ENCODE results near the gene FRMPD4. TPM values are rescaled to one million over a fixed set of nuclear protein-coding genes. Genes with fewer than 3 reads are reported as not detected.

Gene FRMPD4
- total RNA-seq, 5 donors from 2014 or later (not counting 1 experiment from before 2014, with no cell fraction given), result not detected

DNA sequence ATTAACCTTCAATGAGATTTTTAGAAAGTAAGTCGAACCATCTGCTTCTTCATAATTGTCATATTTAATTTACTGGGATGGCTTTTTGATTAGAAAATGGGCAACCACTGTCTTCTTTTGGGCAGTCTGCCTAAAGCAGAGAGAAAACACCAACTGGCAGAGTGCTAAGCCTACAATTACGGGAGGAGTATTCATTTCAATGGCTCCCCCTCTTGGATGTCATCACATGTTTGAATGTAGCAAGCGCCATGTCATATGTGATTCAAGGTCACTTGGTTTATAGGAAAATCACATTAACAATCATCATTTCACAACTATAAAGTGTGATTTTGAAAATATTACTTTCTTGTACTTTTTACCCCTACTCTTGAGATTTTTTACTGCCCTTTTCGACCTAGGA lies 261.9 kb downstream of the FRMPD4 start:
- Mint-ChIP-seq H3K9me3 (peaks cover 0 to 4% (median 0%) of the 10 kb centered on the region in 3 donors), H3K4me3 (no peak overlapping the region)

DNA sequence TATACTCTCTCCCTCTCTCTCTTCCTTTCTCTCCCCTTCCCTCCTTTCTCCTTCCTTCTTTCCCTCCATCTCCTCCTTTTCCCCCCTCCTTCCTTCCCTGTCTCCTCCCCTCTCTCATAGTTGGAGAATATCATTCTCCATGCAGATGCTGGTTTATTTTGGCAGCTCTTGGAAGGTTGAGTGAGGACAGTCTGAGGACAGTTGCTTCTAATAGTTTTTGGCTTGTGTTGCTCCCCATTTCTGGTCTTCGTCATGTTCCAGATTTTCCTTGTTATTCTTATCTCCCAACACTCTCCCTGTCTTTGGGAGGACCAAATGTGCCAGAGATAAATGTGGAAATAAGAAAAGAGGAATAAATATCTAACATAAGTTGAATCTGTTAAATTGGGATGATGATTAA lies 263.0 kb downstream of the FRMPD4 start:
- DNase-seq (no peak), ATAC-seq (replicated peaks in 1 of 4) (no peak)
- no CpG with 5 or more reads among the region's 1 CpG for WGBS (ENCODE audit: insufficient coverage)
- Mint-ChIP-seq H3K36me3 (no peaks in the 10 kb centered on the region), H3K4me3 (no peak overlapping the region), H3K9me3 (peaks cover 0 to 4% (median 0%) of the 10 kb centered on the region in 3 donors), H3K27ac (no peak overlapping the region), H3K4me1 (no peaks in the 10 kb centered on the region), H3K27me3 (peaks cover 0 to 15% of the 10 kb centered on the region in 2 donors)
- no peaks in the 10 kb centered on the region for H3K9me3 ChIP-seq
- no peaks in the 10 kb centered on the region for H3K4me1 ChIP-seq (ENCODE audit: control insufficient read depth in 1 of 2, extremely low read depth in 1 of 2, insufficient read depth in 2 of 2, low read length in 2 of 2)
- H3K27ac ChIP-seq (ENCODE audit: low read length), result no peak overlapping the region
- H3K4me3 ChIP-seq (ENCODE audit: control insufficient read depth in 1 of 2, extremely low read depth in 1 of 2, low read length in 1 of 2), result no peak overlapping the region
- ChIA-PET POLR2A (no interaction called here), CTCF (no interaction called here)
- H3K27me3 ChIP-seq (replicated peaks in 1 of 2; ENCODE audit: control insufficient read depth in 2 of 2, extremely low read depth in 1 of 2, insufficient read depth in 2 of 2, low read length in 1 of 2), result no peaks in the 10 kb centered on the region
- H3K36me3 ChIP-seq (ENCODE audit: control insufficient read depth in 2 of 2, extremely low read depth in 1 of 2, insufficient read depth in 1 of 2, low read length in 1 of 2), result no peaks in the 10 kb centered on the region

More for the DNA sequence above, 261.9 kb downstream of the FRMPD4 start:
- H3K36me3 ChIP-seq (ENCODE audit: control insufficient read depth in 2 of 2, extremely low read depth in 1 of 2, insufficient read depth in 1 of 2, low read length in 1 of 2), result no peaks in the 10 kb centered on the region
- H3K4me1 ChIP-seq (ENCODE audit: control insufficient read depth in 1 of 2, extremely low read depth in 1 of 2, insufficient read depth in 2 of 2, low read length in 2 of 2), result no peaks in the 10 kb centered on the region
- no peaks in the 10 kb centered on the region for H3K9me3 ChIP-seq
- H3K27me3 ChIP-seq (replicated peaks in 1 of 2; ENCODE audit: control insufficient read depth in 2 of 2, extremely low read depth in 1 of 2, insufficient read depth in 2 of 2, low read length in 1 of 2), result no peaks in the 10 kb centered on the region
- WGBS (ENCODE audit: insufficient coverage), result no CpG with 5 or more reads among the region's 4 CpGs
- no peak overlapping the region for H3K4me3 ChIP-seq (ENCODE audit: control insufficient read depth in 1 of 2, extremely low read depth in 1 of 2, low read length in 1 of 2)
- DNase-seq, result no peak
- no peaks in the 10 kb centered on the region for H3K4me1 Mint-ChIP-seq
- ATAC-seq (replicated peaks in 1 of 4), result no peak
- ChIA-PET CTCF (no interaction called here), POLR2A (no interaction called here)
- H3K27ac ChIP-seq (ENCODE audit: low read length), result no peak overlapping the region
- no peak overlapping the region for H3K27ac Mint-ChIP-seq
- no peaks in the 10 kb centered on the region for H3K36me3 Mint-ChIP-seq
- peaks cover 0 to 15% of the 10 kb centered on the region in 2 donors for H3K27me3 Mint-ChIP-seq

DNA sequence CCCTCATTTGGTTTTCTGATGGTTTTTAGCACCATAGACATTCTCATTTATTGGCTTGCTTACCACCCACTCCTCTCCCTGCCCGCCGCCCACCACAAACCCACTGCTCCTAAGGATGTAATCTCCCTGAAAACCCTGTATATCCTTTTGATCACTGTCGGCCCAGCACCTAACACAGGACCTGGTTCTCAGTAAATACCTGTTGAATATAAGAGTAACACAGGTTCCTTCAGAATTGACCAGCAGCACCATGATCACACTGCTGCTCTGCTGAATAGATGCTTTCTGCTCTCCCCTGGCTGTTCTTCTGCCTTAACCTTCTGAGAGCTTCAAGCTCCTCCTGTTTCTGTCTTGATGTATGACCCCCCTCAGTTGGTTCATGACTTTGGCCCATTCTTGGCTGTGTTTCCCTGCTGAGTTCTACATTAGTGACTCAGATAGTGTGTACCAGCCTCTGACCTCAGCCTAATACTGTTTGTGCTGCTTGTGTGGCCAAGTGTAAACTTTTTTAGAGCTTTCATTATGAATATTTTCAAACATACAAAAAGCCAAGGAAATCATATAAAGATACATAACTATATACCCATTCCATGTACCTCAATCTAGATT lies 265.3 kb downstream of the FRMPD4 start:
- Histone ChIP-seq H3K36me3 (ENCODE audit: control insufficient read depth in 2 of 2, extremely low read depth in 1 of 2, insufficient read depth in 1 of 2, low read length in 1 of 2) (no peaks in the 10 kb centered on the region), H3K27me3 (replicated peaks in 1 of 2; ENCODE audit: control insufficient read depth in 2 of 2, extremely low read depth in 1 of 2, insufficient read depth in 2 of 2, low read length in 1 of 2) (no peaks in the 10 kb centered on the region), H3K27ac (ENCODE audit: low read length) (no peak overlapping the region), H3K4me1 (ENCODE audit: control insufficient read depth in 1 of 2, extremely low read depth in 1 of 2, insufficient read depth in 2 of 2, low read length in 2 of 2) (no peaks in the 10 kb centered on the region), H3K4me3 (ENCODE audit: control insufficient read depth in 1 of 2, extremely low read depth in 1 of 2, low read length in 1 of 2) (no peak overlapping the region), H3K9me3 (no peaks in the 10 kb centered on the region)
- Mint-ChIP-seq H3K4me3 (no peak overlapping the region), H3K4me1 (no peaks in the 10 kb centered on the region), H3K36me3 (no peaks in the 10 kb centered on the region), H3K9me3 (peaks cover 0 to 4% (median 0%) of the 10 kb centered on the region in 3 donors), H3K27ac (no peak overlapping the region), H3K27me3 (peaks cover 0 to 21% of the 10 kb centered on the region in 2 donors)
- ATAC-seq (replicated peaks in 1 of 4), result no peak
- ChIA-PET CTCF (no interaction called here), POLR2A (no interaction called here)
- DNase-seq, result no peak
- WGBS (ENCODE audit: insufficient coverage), result no CpG with 5 or more reads among the region's 3 CpGs

DNA sequence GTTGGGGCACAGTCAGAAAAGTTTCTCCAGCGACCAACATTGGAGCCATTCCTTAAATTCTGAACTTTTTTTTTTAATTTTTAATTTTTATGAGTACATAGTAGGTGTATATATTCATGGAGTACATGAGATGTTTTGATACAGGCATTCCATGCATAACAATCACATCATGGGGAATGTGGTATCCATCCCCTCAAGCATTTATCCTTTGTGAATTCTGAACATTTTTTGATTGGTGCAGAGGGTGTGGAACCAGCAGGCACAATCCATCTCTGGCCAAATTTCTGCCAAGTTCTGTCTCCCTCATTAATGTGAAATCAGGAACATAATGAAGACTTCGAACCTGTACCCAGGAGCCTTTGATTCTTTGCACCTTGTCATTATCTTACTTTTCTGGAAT lies 267.0 kb downstream of the FRMPD4 start:
- no peaks in the 10 kb centered on the region for H3K27me3 ChIP-seq (replicated peaks in 1 of 2; ENCODE audit: control insufficient read depth in 2 of 2, extremely low read depth in 1 of 2, insufficient read depth in 2 of 2, low read length in 1 of 2)
- no peaks in the 10 kb centered on the region for H3K36me3 Mint-ChIP-seq
- H3K4me1 Mint-ChIP-seq, result no peaks in the 10 kb centered on the region
- no peak for DNase-seq
- no peaks in the 10 kb centered on the region for H3K9me3 ChIP-seq
- no peaks in the 10 kb centered on the region for H3K36me3 ChIP-seq (ENCODE audit: control insufficient read depth in 2 of 2, extremely low read depth in 1 of 2, insufficient read depth in 1 of 2, low read length in 1 of 2)
- H3K27ac ChIP-seq (ENCODE audit: low read length), result no peak overlapping the region
- no peak overlapping the region for H3K4me3 ChIP-seq (ENCODE audit: control insufficient read depth in 1 of 2, extremely low read depth in 1 of 2, low read length in 1 of 2)
- ChIA-PET POLR2A (no interaction called here), CTCF (no interaction called here)
- WGBS (ENCODE audit: insufficient coverage), result no CpG with 5 or more reads among the region's 2 CpGs
- no peak overlapping the region for H3K27ac Mint-ChIP-seq
- peaks cover 0 to 17% of the 10 kb centered on the region in 2 donors for H3K27me3 Mint-ChIP-seq
- H3K4me1 ChIP-seq (ENCODE audit: control insufficient read depth in 1 of 2, extremely low read depth in 1 of 2, insufficient read depth in 2 of 2, low read length in 2 of 2), result no peaks in the 10 kb centered on the region
- ATAC-seq (replicated peaks in 1 of 4), result no peak
- H3K4me3 Mint-ChIP-seq, result no peak overlapping the region
- peaks cover 0 to 4% (median 0%) of the 10 kb centered on the region in 3 donors for H3K9me3 Mint-ChIP-seq

DNA sequence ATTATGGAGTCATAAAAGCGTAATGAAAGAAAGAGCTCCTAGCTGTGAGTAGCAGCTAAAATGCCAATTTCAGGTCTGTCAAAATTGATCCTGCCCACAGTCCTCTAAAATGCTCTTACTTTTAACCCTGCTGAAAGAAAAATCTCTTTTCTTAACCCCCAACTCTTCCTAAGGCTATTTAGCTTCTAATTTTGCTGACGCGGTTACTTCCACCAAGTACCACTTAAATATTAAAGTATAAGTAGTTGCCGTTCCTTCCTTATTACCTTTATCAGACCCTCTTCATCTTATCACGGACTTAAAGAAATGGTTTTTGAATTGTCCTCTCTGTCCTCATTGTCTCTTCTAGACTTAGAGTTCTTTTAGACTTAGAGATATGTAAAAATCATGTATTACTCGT lies 272.2 kb downstream of the FRMPD4 start:
- H3K4me3 ChIP-seq (ENCODE audit: control insufficient read depth in 1 of 2, extremely low read depth in 1 of 2, low read length in 1 of 2), result no peak overlapping the region
- H3K27ac Mint-ChIP-seq, result no peak overlapping the region
- H3K9me3 ChIP-seq, result no peaks in the 10 kb centered on the region
- no peak for ATAC-seq (replicated peaks in 1 of 4)
- no peaks in the 10 kb centered on the region for H3K27me3 ChIP-seq (replicated peaks in 1 of 2; ENCODE audit: control insufficient read depth in 2 of 2, extremely low read depth in 1 of 2, insufficient read depth in 2 of 2, low read length in 1 of 2)
- no CpG with 5 or more reads among the region's 6 CpGs for WGBS (ENCODE audit: insufficient coverage)
- no peaks in the 10 kb centered on the region for H3K36me3 ChIP-seq (ENCODE audit: control insufficient read depth in 2 of 2, extremely low read depth in 1 of 2, insufficient read depth in 1 of 2, low read length in 1 of 2)
- H3K4me3 Mint-ChIP-seq, result no peak overlapping the region
- H3K9me3 Mint-ChIP-seq, result no peaks in the 10 kb centered on the region
- H3K27me3 Mint-ChIP-seq, result peaks cover 0 to 22% of the 10 kb centered on the region in 2 donors
- DNase-seq, result no peak
- H3K27ac ChIP-seq (ENCODE audit: low read length), result no peak overlapping the region
- no peaks in the 10 kb centered on the region for H3K36me3 Mint-ChIP-seq
- ChIA-PET POLR2A (no interaction called here), CTCF (no interaction called here)
- H3K4me1 ChIP-seq (ENCODE audit: control insufficient read depth in 1 of 2, extremely low read depth in 1 of 2, insufficient read depth in 2 of 2, low read length in 2 of 2), result no peaks in the 10 kb centered on the region
- H3K4me1 Mint-ChIP-seq, result no peaks in the 10 kb centered on the region

DNA sequence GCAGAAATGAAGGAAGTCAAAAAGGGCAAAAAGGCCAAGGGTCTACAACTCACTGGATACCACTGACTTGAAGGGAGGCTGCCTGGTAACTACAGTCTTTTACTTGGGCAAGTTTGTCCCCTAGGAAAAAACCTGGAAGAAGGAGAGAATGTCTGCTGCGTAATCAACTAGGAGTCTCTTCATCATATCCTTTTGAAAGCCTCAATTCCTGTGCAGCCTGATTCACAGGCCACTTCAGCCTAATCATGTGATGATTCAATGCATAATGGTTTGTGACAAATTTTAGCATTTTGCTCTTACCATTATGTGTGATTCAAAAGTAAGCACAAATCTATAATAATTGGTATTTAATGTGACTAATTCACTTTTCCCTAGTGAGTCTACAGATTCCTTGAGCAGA lies 273.6 kb downstream of the FRMPD4 start:
- H3K27me3 Mint-ChIP-seq, result peaks cover 0 to 20% of the 10 kb centered on the region in 2 donors
- ChIA-PET CTCF (no interaction called here), POLR2A (no interaction called here)
- DNase-seq (no peak), ATAC-seq (replicated peaks in 1 of 4) (no peak)
- no peaks in the 10 kb centered on the region for H3K4me1 ChIP-seq (ENCODE audit: control insufficient read depth in 1 of 2, extremely low read depth in 1 of 2, insufficient read depth in 2 of 2, low read length in 2 of 2)
- H3K36me3 Mint-ChIP-seq, result no peaks in the 10 kb centered on the region
- no peak overlapping the region for H3K27ac Mint-ChIP-seq
- WGBS (ENCODE audit: insufficient coverage), result no CpG with 5 or more reads among the region's 1 CpG
- H3K36me3 ChIP-seq (ENCODE audit: control insufficient read depth in 2 of 2, extremely low read depth in 1 of 2, insufficient read depth in 1 of 2, low read length in 1 of 2), result no peaks in the 10 kb centered on the region
- H3K27ac ChIP-seq (ENCODE audit: low read length), result no peak overlapping the region
- no peaks in the 10 kb centered on the region for H3K9me3 ChIP-seq
- no peaks in the 10 kb centered on the region for H3K27me3 ChIP-seq (replicated peaks in 1 of 2; ENCODE audit: control insufficient read depth in 2 of 2, extremely low read depth in 1 of 2, insufficient read depth in 2 of 2, low read length in 1 of 2)
- no peaks in the 10 kb centered on the region for H3K4me1 Mint-ChIP-seq
- H3K9me3 Mint-ChIP-seq, result no peaks in the 10 kb centered on the region
- H3K4me3 Mint-ChIP-seq, result no peak overlapping the region
- H3K4me3 ChIP-seq (ENCODE audit: control insufficient read depth in 1 of 2, extremely low read depth in 1 of 2, low read length in 1 of 2), result no peak overlapping the region

DNA sequence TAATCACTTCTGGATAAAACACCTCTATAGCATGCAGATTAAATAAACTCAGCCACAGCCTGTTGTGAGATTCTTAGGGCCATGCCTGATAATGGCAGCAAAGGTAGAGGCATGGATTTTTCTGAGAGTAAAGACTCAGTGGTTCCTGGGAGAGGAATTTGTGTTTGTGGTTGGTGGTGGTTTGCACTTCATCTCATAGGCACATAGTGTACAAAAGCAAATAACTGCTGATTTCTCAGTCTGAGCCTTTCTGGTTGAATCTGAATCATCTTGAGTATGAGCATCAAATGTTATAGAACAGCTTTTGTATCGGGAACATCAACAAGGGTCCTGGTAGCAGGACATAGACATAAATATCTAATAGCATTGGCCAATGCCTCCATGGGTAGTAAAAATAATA lies 274.3 kb downstream of the FRMPD4 start:
- Histone ChIP-seq H3K36me3 (ENCODE audit: control insufficient read depth in 2 of 2, extremely low read depth in 1 of 2, insufficient read depth in 1 of 2, low read length in 1 of 2) (no peaks in the 10 kb centered on the region), H3K27me3 (replicated peaks in 1 of 2; ENCODE audit: control insufficient read depth in 2 of 2, extremely low read depth in 1 of 2, insufficient read depth in 2 of 2, low read length in 1 of 2) (no peaks in the 10 kb centered on the region), H3K9me3 (no peaks in the 10 kb centered on the region), H3K27ac (ENCODE audit: low read length) (no peak overlapping the region), H3K4me1 (ENCODE audit: control insufficient read depth in 1 of 2, extremely low read depth in 1 of 2, insufficient read depth in 2 of 2, low read length in 2 of 2) (no peaks in the 10 kb centered on the region), H3K4me3 (ENCODE audit: control insufficient read depth in 1 of 2, extremely low read depth in 1 of 2, low read length in 1 of 2) (no peak overlapping the region)
- Mint-ChIP-seq H3K27me3 (peaks cover 0 to 16% of the 10 kb centered on the region in 2 donors), H3K4me1 (no peaks in the 10 kb centered on the region), H3K36me3 (no peaks in the 10 kb centered on the region), H3K27ac (no peak overlapping the region), H3K4me3 (no peak overlapping the region), H3K9me3 (no peaks in the 10 kb centered on the region)
- no CpG with 5 or more reads among the region's 1 CpG for WGBS (ENCODE audit: insufficient coverage)
- DNase-seq (no peak), ATAC-seq (replicated peaks in 1 of 4) (no peak)
- POLR2A ChIA-PET, result no interaction called here
- CTCF ChIA-PET, result no interaction called here
